IPS DF 6.9 (cell line): ENCODE results near the gene HOXC4.
A peak's percentile ranks its signal among the peaks of the same experiment; 100 is the strongest.
"Not testable (repeated sequence)": the region's sequence is repeated elsewhere in the genome, so short reads cannot be mapped to it uniquely, and the experiment has no call there.

Experiments
- DNase-seq: peaks from one replicate; pipeline ENCODE4 v3.0.0-alpha.2; 2013; ENCODE audit warnings: low read depth, low spot score
- H3K27ac ChIP-seq: one replicate; pipeline ENCODE4 v1.5.1; 2013; ENCODE audit warnings: low read length, control low read depth
- H3K27me3 ChIP-seq: 2 replicates; pipeline ENCODE4 v1.6.1; 2013; ENCODE audit warnings: mild to moderate bottlenecking, low read length; ENCODE audit not compliant: control insufficient read depth, insufficient read depth
- H3K36me3 ChIP-seq: 2 replicates; pipeline ENCODE4 v1.6.1; 2013; ENCODE audit warnings: low read length; ENCODE audit not compliant: control insufficient read depth, insufficient read depth
- H3K4me1 ChIP-seq: 2 replicates; pipeline ENCODE4 v1.6.1; 2013; ENCODE audit warnings: low read length; ENCODE audit not compliant: control insufficient read depth, insufficient read depth
- H3K4me3 ChIP-seq: 2 replicates; pipeline ENCODE4 v1.5.1; 2013; ENCODE audit warnings: mild to moderate bottlenecking, low read length
- H3K9me3 ChIP-seq: 2 replicates; pipeline ENCODE4 v1.6.1; 2013; ENCODE audit warnings: low read length, inconsistent platforms; ENCODE audit not compliant: control insufficient read depth, insufficient read depth
- WGBS: extraction: QIAGEN DNeasy Blood & Tissue Kit; methylation state at CpG from one replicate; pipeline ENCODE4 v1.1.7; 2013; ENCODE audit warnings: mixed read lengths, missing lambda C conversion rate; ENCODE audit not compliant: insufficient read length, insufficient coverage; 5-methylcytosine and 5-hydroxymethylcytosine counted together

Gene HOXC4

GRCh38 chr12:54060174-54060974 is 6.7 kb downstream of the HOXC4 start:
- WGBS = no CpG with 5 or more reads among the region's 38 CpGs
- Histone ChIP-seq H3K27ac (no peak overlapping the region), H3K27me3 (peaks cover 85% of the 10 kb centered on the region), H3K36me3 (no peaks in the 10 kb centered on the region), H3K9me3 (no peaks in the 10 kb centered on the region; the same call in 1 of the 2 replicates), H3K4me3 (no peak overlapping the region), H3K4me1 (peaks cover 1% of the 10 kb centered on the region; the same call in 1 of the 2 replicates)
- DNase-seq = no peak

GRCh38 chr12:54060975-54061778 is 7.5 kb downstream of the HOXC4 start:
- H3K27ac ChIP-seq = no peak overlapping the region
- WGBS = no CpG with 5 or more reads among the region's 7 CpGs
- H3K4me1 ChIP-seq = peaks cover 1% of the 10 kb centered on the region; the same call in 1 of the 2 replicates
- H3K27me3 ChIP-seq = peaks cover 83% of the 10 kb centered on the region
- no peaks in the 10 kb centered on the region for H3K36me3 ChIP-seq
- no peaks in the 10 kb centered on the region; the same call in 1 of the 2 replicates for H3K9me3 ChIP-seq
- no peak overlapping the region for H3K4me3 ChIP-seq
- DNase-seq = no peak

- Histone ChIP-seq H3K4me3 (no peak overlapping the region), H3K9me3 (no peaks in the 10 kb centered on the region), H3K4me1 (peaks cover 1% of the 10 kb centered on the region; the same call in 1 of the 2 replicates), H3K36me3 (no peaks in the 10 kb centered on the region), H3K27ac (no peak overlapping the region), H3K27me3 (peaks cover 38% of the 10 kb centered on the region)
- no peak for DNase-seq
Observed at GRCh38 chr12:54065677-54066076, 12.0 kb downstream of the HOXC4 start.

GRCh38 chr12:54066408-54066807 is 12.8 kb downstream of the HOXC4 start:
- no peak overlapping the region for H3K4me3 ChIP-seq
- no peaks in the 10 kb centered on the region for H3K9me3 ChIP-seq
- no peak for DNase-seq
- no CpG with 5 or more reads among the region's 1 CpG for WGBS
- H3K4me1 ChIP-seq = peaks cover 1% of the 10 kb centered on the region; the same call in 1 of the 2 replicates
- peaks cover 31% of the 10 kb centered on the region for H3K27me3 ChIP-seq
- no peak overlapping the region for H3K27ac ChIP-seq
- no peaks in the 10 kb centered on the region for H3K36me3 ChIP-seq

GRCh38 chr12:54068418-54069070 is 14.9 kb downstream of the HOXC4 start:
- Histone ChIP-seq H3K9me3 (no peaks in the 10 kb centered on the region), H3K27me3 (peaks cover 13% of the 10 kb centered on the region; the same call in 1 of the 2 replicates), H3K27ac (no peak overlapping the region), H3K4me1 (no peaks in the 10 kb centered on the region), H3K4me3 (no peak overlapping the region), H3K36me3 (no peaks in the 10 kb centered on the region)
- DNase-seq = no peak
- WGBS = no CpG with 5 or more reads among the region's 4 CpGs

GRCh38 chr12:54071942-54072341 is 18.3 kb downstream of the HOXC4 start:
- Histone ChIP-seq H3K4me1 (peaks cover 2% of the 10 kb centered on the region; the same call in 1 of the 2 replicates), H3K27ac (no peak overlapping the region), H3K4me3 (no peak overlapping the region), H3K27me3 (peaks cover 4% of the 10 kb centered on the region; the same call in 1 of the 2 replicates), H3K9me3 (no peaks in the 10 kb centered on the region), H3K36me3 (no peaks in the 10 kb centered on the region)
- WGBS = no CpG with 5 or more reads among the region's 1 CpG
- DNase-seq = no peak

GRCh38 chr12:54074308-54074707 is 20.7 kb downstream of the HOXC4 start:
- Histone ChIP-seq H3K36me3 (no peaks in the 10 kb centered on the region), H3K27ac (no peak overlapping the region), H3K4me3 (no peak overlapping the region), H3K4me1 (peaks cover 2% of the 10 kb centered on the region; the same call in 1 of the 2 replicates), H3K27me3 (peaks cover 22% of the 10 kb centered on the region), H3K9me3 (no peaks in the 10 kb centered on the region)
- no CpG with 5 or more reads among the region's 6 CpGs for WGBS
- DNase-seq = no peak

GRCh38 chr12:54075409-54075808 is 21.8 kb downstream of the HOXC4 start:
- Histone ChIP-seq H3K4me3 (no peak overlapping the region), H3K27me3 (peaks cover 31% of the 10 kb centered on the region), H3K9me3 (no peaks in the 10 kb centered on the region), H3K4me1 (peaks cover 2% of the 10 kb centered on the region; the same call in 1 of the 2 replicates), H3K36me3 (no peaks in the 10 kb centered on the region), H3K27ac (no peak overlapping the region)
- WGBS = no CpG with 5 or more reads among the region's 6 CpGs
- no peak for DNase-seq

GRCh38 chr12:54075974-54076373 is 22.3 kb downstream of the HOXC4 start:
- H3K27me3 ChIP-seq = peaks cover 36% of the 10 kb centered on the region
- H3K27ac ChIP-seq = no peak overlapping the region
- no peak overlapping the region for H3K4me3 ChIP-seq
- peak; percentile 61 for DNase-seq
- peaks cover 2% of the 10 kb centered on the region; the same call in 1 of the 2 replicates for H3K4me1 ChIP-seq
- no peaks in the 10 kb centered on the region for H3K9me3 ChIP-seq
- H3K36me3 ChIP-seq = no peaks in the 10 kb centered on the region

- not testable (repeated sequence) for H3K4me3 ChIP-seq, H3K9me3 ChIP-seq, H3K4me1 ChIP-seq, H3K36me3 ChIP-seq, H3K27ac ChIP-seq, DNase-seq
- no CpG with 5 or more reads among the region's 10 CpGs for WGBS
- H3K27me3 ChIP-seq = peaks cover 43% of the 10 kb centered on the region
Observed at GRCh38 chr12:54077843-54078242, 24.2 kb downstream of the HOXC4 start.
